D721Med (cell line): ENCODE results near the gene VAMP3.
"Not testable (repeated sequence)": the region's sequence is repeated elsewhere in the genome, so short reads cannot be mapped to it uniquely, and the experiment has no call there.

Experiments used
- DNase-seq: peaks from one replicate; pipeline ENCODE4 v3.0.0; 2011; ENCODE audit warnings: low spot score; ENCODE audit not compliant: insufficient read length
- FAIRE-seq: peaks from 2 replicates; lab custom pipeline; 2011; peaks lifted over from hg19 to GRCh38; lab: Jason Lieb, UNC
- CTCF ChIP-seq: IDR thresholded peaks from 2 replicates; pipeline ENCODE4 v1.5.1; 2012; ENCODE audit warnings: mild to moderate bottlenecking, control low read depth; ENCODE audit not compliant: insufficient read depth; ENCODE audit errors: missing control alignments

VAMP3 gene

GRCh38 chr1:7784492-7785071 lies 13.5 kb downstream of the VAMP3 start:
- TF ChIP-seq CTCF: no peak
- DNase-seq (no peak), FAIRE-seq (no peak)

GRCh38 chr1:7785108-7785507 lies 14.0 kb downstream of the VAMP3 start:
- DNase-seq (no peak), FAIRE-seq (no peak)
- TF ChIP-seq CTCF: no peak

- FAIRE-seq: no peak
- no peak for DNase-seq
- TF ChIP-seq CTCF: no peak
Measured at GRCh38 chr1:7786795-7787194, 15.7 kb downstream of the VAMP3 start.

GRCh38 chr1:7789828-7790227 lies 18.7 kb downstream of the VAMP3 start:
- no peak for FAIRE-seq
- TF ChIP-seq CTCF: no peak

GRCh38 chr1:7791027-7791426 lies 19.9 kb downstream of the VAMP3 start:
- not testable (repeated sequence) for FAIRE-seq, DNase-seq

More at GRCh38 chr1:7789828-7790227, 18.7 kb downstream of the VAMP3 start:
- no peak for DNase-seq

GRCh38 chr1:7795406-7795805 lies 24.3 kb downstream of the VAMP3 start:
- no peak for FAIRE-seq
- no peak for DNase-seq
- no peak for TF ChIP-seq CTCF

- FAIRE-seq (no peak), DNase-seq (no peak)
- TF ChIP-seq CTCF: no peak
Measured at GRCh38 chr1:7805460-7805859, 34.4 kb downstream of the VAMP3 start.
